Measurements from ENCODE around the gene SLC38A7. TPM values are rescaled to one million over a fixed set of nuclear protein-coding genes. Genes with fewer than 3 reads are reported as not detected.

The SLC38A7 gene
- total RNA-seq, 1 experiment from 2014 or later, result 26.6 TPM

GRCh38 chr16:58644765-58645487 lies 39.6 kb downstream of the SLC38A7 start:
- TF ChIP-seq CTCF (conservative IDR thresholded peaks at IDR 0.05), result no peak
- Mint-ChIP-seq H3K4me3 (no peak overlapping the region), H3K4me1 (peaks cover 0 to 5% of the 10 kb centered on the region in 2 experiments; a peak in 1 of 4 replicates), H3K36me3 (ENCODE audit: insufficient read depth in 1 of 3, low read depth in 3 of 3) (no peaks in the 10 kb centered on the region), H3K27me3 (ENCODE audit: low read depth) (no peaks in the 10 kb centered on the region), H3K27ac (no peak overlapping the region), H3K9me3 (no peaks in the 10 kb centered on the region)
- Histone ChIP-seq H3K4me2 (ENCODE audit: insufficient read depth, insufficient read length, low read length) (no peak overlapping the region), H2BK5ac (ENCODE audit: insufficient read length, low read length) (no peak overlapping the region), H3K4ac (ENCODE audit: low read depth, low read length) (no peak overlapping the region), H3K79me2 (ENCODE audit: insufficient read depth, low read length) (no peaks in the 10 kb centered on the region), H3K9ac (ENCODE audit: extremely low read depth, insufficient read length, low read length) (no peak overlapping the region), H2BK15ac (ENCODE audit: low read depth, low read length) (no peak overlapping the region), H2BK12ac (ENCODE audit: insufficient read length, low read depth, low read length) (no peak overlapping the region), H2BK20ac (ENCODE audit: low read depth, low read length, poor library complexity, severe bottlenecking) (no peak overlapping the region), H3T11ph (ENCODE audit: low read length) (no peak overlapping the region), H3K27ac (ENCODE audit: insufficient read length, low read depth, low read length) (no peak overlapping the region), H2BK120ac (ENCODE audit: low read depth, low read length, poor library complexity, severe bottlenecking) (no peak overlapping the region), H3K9me3 (ENCODE audit: control insufficient read depth, low read depth, low read length) (no peaks in the 10 kb centered on the region), H3K18ac (ENCODE audit: insufficient read length, low read depth, low read length) (no peak overlapping the region), H4K8ac (replicated peaks; ENCODE audit: insufficient read length, low read depth, low read length) (no peak overlapping the region), H2AFZ (ENCODE audit: low read length) (no peak overlapping the region), H3K23me2 (ENCODE audit: insufficient read length, low read depth, low read length, poor library complexity, severe bottlenecking) (peaks cover 2% of the 10 kb centered on the region), H3K4me1 (ENCODE audit: insufficient read depth, low read length) (no peaks in the 10 kb centered on the region), H4K5ac (ENCODE audit: insufficient read length, low read depth, low read length) (no peak overlapping the region), H2AK5ac (ENCODE audit: insufficient read length, low read length) (no peak overlapping the region), H4K91ac (ENCODE audit: insufficient read length, low read depth, low read length) (no peak overlapping the region), H3K23ac (ENCODE audit: insufficient read length, low read depth, low read length) (no peak overlapping the region), H3K14ac (ENCODE audit: insufficient read depth, low read length) (no peak overlapping the region), H4K20me1 (ENCODE audit: control insufficient read depth, insufficient read depth, insufficient read length) (no peaks in the 10 kb centered on the region), H3K56ac (ENCODE audit: insufficient read length, low read depth, low read length) (no peak overlapping the region), H3K27me3 (ENCODE audit: insufficient read depth, low read length) (no peaks in the 10 kb centered on the region), H3K79me1 (ENCODE audit: insufficient read depth, low read depth, low read length, poor library complexity, severe bottlenecking) (no peaks in the 10 kb centered on the region)
- no CpG with 5 or more reads among the region's 8 CpGs for WGBS (ENCODE audit: extremely low coverage, insufficient read length, low lambda C conversion rate)
- DNase-seq, result no peak
